DOHH2 (cell line): ENCODE measurements around the gene KRT38.

Experiments
- CTCF ChIP-seq: fragments of 200-600 bp; sonication (generic); IDR thresholded peaks from one replicate; pipeline ENCODE4 v1.5.1; 2014; ENCODE audit warnings: antibody characterized with exemption, mild to moderate bottlenecking, low read depth, low read length; ENCODE audit not compliant: poor library complexity, severe bottlenecking
- EZH2phosphoT487 ChIP-seq: fragments of 200-600 bp; sonication (generic); IDR thresholded peaks from 2 replicates; pipeline ENCODE4 v1.6.1; 2017; ENCODE audit warnings: borderline replicate concordance, mild to moderate bottlenecking, antibody characterized with exemption, low read length, moderate library complexity, mixed read lengths

GRCh38 chr17:41456204-41456603, 15.4 kb upstream of the KRT38 start:
- TF ChIP-seq CTCF = no peak
- TF ChIP-seq EZH2phosphoT487 = no peak
